Measurements from ENCODE around the gene STK24.

STK24 gene

GRCh38 chr13:98488736-98489135, 88.2 kb downstream of the STK24 start:
- no peak for DNase-seq

- no peak for DNase-seq
These were observed 89.4 kb downstream of the STK24 start for GRCh38 chr13:98487522-98487921.

- no peak for DNase-seq
These were observed 89.9 kb downstream of the STK24 start for GRCh38 chr13:98487016-98487415.

GRCh38 chr13:98486412-98486811, 90.5 kb downstream of the STK24 start:
- DNase-seq = no peak

- DNase-seq = no peak
These were observed 91.3 kb downstream of the STK24 start for GRCh38 chr13:98485561-98485960.

- peak; percentile 62 to 64 for DNase-seq
These were observed 92.4 kb downstream of the STK24 start for GRCh38 chr13:98484289-98485219.

- no peak for DNase-seq
These were observed 93.2 kb downstream of the STK24 start for GRCh38 chr13:98483601-98484288.

- no peak for DNase-seq
These were observed 94.1 kb downstream of the STK24 start for GRCh38 chr13:98482476-98483444.

- peak; percentile 41 to 50 for DNase-seq
These were observed 95.7 kb downstream of the STK24 start for GRCh38 chr13:98480915-98481877.

- no peak for DNase-seq
These were observed 97.4 kb downstream of the STK24 start for GRCh38 chr13:98479496-98480003.

- no peak for DNase-seq
These were observed 98.4 kb downstream of the STK24 start for GRCh38 chr13:98478189-98479129.

GRCh38 chr13:98476538-98476966, 100.4 kb downstream of the STK24 start:
- DNase-seq = peak; percentile 86 to 87

GRCh38 chr13:98476106-98476505, 100.8 kb downstream of the STK24 start:
- DNase-seq = peak; percentile 62 to 67

GRCh38 chr13:98475522-98475921, 101.4 kb downstream of the STK24 start:
- DNase-seq = no peak

- DNase-seq = no peak
These were observed 102.1 kb downstream of the STK24 start for GRCh38 chr13:98474761-98475160.

- no peak for DNase-seq
These were observed 102.6 kb downstream of the STK24 start for GRCh38 chr13:98474292-98474691.

GRCh38 chr13:98473788-98474144, 103.1 kb downstream of the STK24 start:
- no peak for DNase-seq

- DNase-seq = no peak
These were observed 103.6 kb downstream of the STK24 start for GRCh38 chr13:98473135-98473787.

GRCh38 chr13:98471934-98472333, 105.0 kb downstream of the STK24 start:
- no peak for DNase-seq

GRCh38 chr13:98470920-98471319, 106.0 kb downstream of the STK24 start:
- DNase-seq = no peak

Data from stimulated activated CD4-positive, alpha-beta T cell treated with anti-CD3 and anti-CD28 coated beads, Interleukin-2, amount 100 ng/mL, for 24 hours (primary cell).